Mononuclear cell (primary cell): Measurements from ENCODE around the gene TBX10. TPM values are rescaled to one million over a fixed set of nuclear protein-coding genes. Genes with fewer than 3 reads are reported as not detected.
"Not testable (repeated sequence)": the region's sequence is repeated elsewhere in the genome, so short reads cannot be mapped to it uniquely, and the experiment has no call there.

Experiments used
- H3K27me3 ChIP-seq: 2 replicates; pipeline ENCODE4 v1.6.0; 2011; ENCODE audit warnings: low read length, control low read depth; ENCODE audit not compliant: insufficient read depth
- H3K4me1 ChIP-seq: 2 replicates; pipeline ENCODE4 v1.5.1; 2011; ENCODE audit warnings: mild to moderate bottlenecking, low read length, control low read depth; ENCODE audit not compliant: insufficient read depth
- H3K4me3 ChIP-seq: 2 replicates; pipeline ENCODE4 v1.5.1; 2011; ENCODE audit warnings: mild to moderate bottlenecking, low read length, moderate library complexity
- H3K9me3 ChIP-seq: 2 replicates; pipeline ENCODE4 v1.5.1; 2011; ENCODE audit warnings: low read depth, mild to moderate bottlenecking, control low read depth, low read length
- total RNA-seq: library from RNA; depleted of rRNA; stranded (reverse); fragments of >200 nt; gene quantifications from one replicate; pipeline ENCODE4 v1.2.3, GENCODE V29; 2012

The TBX10 gene
- total RNA-seq, 1 donor, result not detected

DNA sequence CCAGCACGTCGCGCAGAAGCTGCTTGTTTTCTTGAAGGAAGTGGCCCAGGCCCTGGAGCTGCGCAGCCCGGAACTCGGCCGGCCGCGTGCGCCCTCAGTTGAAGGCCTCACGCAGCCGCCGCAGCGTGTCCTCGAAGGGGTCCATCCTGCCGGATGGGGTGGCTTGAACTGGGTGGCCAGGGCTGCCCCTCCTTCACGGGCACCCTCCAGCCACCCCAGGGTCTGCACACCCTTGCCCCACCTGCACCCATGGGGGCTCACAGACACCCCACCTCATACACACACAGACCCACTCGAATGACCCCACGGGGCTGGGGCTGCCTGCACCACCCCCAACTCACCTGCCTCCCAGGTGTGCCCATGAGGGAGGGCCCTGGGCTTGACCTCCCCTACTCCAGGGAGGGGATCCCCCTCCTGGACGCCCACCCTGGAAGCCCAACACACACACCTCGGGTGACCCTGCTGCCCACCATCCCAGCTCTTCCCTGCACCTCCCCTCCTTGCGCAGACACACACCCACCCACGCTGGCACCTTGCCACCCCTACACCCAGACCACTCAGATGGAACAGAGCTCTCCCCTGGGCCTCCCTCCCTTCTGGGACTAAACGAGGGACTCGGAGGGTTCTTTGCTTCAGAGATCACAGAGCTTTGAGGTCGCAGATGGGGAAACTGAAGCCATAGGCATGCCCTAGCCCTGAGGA lies 28.1 kb upstream of the TBX10 start:
- Histone ChIP-seq H3K4me3 (no peak overlapping the region), H3K27me3 (no peaks in the 10 kb centered on the region), H3K4me1 (no peaks in the 10 kb centered on the region)

DNA sequence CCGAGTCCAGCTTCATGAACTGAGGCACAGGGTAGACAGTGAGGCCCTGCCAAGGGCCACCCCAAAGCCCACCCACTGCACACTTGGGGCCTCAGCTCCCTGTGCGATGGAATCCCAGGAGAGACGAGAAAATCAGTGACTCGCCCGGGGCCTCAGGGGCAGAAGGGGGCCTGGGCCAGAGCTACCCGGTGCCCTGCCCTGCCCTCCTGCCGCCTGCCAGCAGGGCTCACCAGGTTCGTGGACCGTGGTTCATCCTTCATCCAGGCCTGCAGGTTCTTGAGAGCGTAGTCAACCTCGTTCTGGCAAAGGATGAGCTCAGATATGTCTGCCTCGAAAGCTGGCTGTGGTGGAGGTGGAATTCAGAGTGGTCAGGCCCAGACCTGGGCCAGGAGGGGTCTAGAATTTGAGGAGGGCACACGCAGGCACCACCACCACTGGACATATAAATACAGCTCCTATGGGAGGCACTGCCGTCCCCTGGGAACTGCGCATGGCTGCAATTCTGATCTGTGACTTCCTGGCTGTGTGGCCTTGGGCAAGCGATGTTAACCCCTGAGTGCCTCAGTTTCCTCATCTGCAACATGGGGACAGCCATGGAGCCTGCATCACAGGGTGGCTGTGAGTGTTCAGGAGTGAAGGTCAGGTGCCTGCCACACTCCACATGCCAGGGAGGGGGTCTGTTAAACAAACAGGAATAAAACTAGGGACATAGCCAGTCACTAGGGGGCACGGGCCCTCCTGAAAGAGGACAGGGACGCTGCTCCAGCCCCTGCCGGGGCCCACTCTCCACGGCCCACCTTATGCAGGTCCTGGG lies 27.3 kb upstream of the TBX10 start:
- Histone ChIP-seq H3K4me1 (no peaks in the 10 kb centered on the region), H3K27me3 (no peaks in the 10 kb centered on the region), H3K4me3 (no peak overlapping the region), H3K9me3 (no peaks in the 10 kb centered on the region)

More for the DNA sequence above, 28.1 kb upstream of the TBX10 start:
- no peaks in the 10 kb centered on the region for H3K9me3 ChIP-seq

- Histone ChIP-seq H3K27me3 (no peaks in the 10 kb centered on the region), H3K4me3 (no peak overlapping the region), H3K9me3 (no peaks in the 10 kb centered on the region), H3K4me1 (no peaks in the 10 kb centered on the region)
These were observed 26.7 kb upstream of the TBX10 start for GRCh38 chr11:67666303-67666645.

DNA sequence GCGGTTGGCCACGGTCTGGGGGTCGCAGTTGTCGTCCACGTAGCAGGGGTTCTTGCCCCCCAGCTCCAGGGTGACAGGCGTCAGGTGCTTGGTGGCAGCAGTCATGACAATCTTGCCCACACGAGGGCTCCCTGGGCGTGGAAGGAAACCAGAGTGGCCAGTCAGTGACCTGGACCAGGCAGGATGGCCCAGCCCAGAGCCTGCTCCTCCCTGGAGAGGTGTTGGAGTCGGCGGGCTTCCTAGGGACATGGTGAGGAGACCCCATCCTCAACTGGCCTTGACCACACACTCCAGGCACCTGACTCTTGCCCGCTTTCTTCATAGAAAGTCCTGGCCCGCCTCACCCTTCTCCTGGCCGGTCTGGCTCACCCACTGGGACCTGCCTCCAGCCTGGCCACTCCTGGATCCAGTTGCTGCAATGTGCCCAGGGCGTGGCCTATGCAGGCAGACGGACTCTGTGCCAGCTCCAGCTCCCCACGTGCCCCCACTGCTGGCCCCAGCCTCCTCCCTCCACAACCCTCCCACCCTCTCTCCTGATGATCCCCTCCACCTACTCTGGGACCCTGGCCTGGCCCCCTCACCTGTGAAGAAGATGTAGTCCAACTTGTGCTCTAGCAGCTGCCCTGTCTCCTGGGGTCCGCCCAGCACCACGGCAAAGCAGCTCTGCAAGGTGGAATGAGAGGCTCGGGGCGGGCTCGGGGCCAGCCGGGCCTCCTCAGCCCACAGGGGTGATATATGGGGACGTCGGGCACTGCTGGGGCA lies 26.2 kb upstream of the TBX10 start:
- no peaks in the 10 kb centered on the region for H3K9me3 ChIP-seq
- H3K4me1 ChIP-seq, result no peaks in the 10 kb centered on the region
- no peaks in the 10 kb centered on the region for H3K27me3 ChIP-seq
- no peak overlapping the region for H3K4me3 ChIP-seq

GRCh38 chr11:67664696-67665540 lies 25.4 kb upstream of the TBX10 start:
- no peaks in the 10 kb centered on the region for H3K9me3 ChIP-seq
- H3K4me3 ChIP-seq, result no peak overlapping the region
- H3K4me1 ChIP-seq, result no peaks in the 10 kb centered on the region
- H3K27me3 ChIP-seq, result no peaks in the 10 kb centered on the region

DNA sequence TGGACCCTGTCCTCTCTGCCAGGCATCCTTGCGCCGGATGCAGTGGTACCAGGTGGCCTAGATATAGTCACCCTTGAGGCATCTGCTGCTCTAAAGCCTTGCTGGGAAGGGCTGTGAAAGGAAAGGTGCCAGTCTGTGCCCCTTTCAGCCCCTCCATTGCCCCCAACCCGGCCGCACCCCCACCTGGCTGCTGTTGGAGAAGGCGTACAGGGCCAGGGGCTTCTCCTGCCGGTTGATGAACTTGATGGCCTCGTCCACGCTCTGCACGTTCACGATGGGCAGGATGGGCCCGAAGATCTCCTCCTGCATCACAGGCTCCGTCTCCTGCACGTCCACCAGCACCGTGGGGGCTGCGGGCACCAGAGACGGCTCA lies 24.6 kb upstream of the TBX10 start:
- Histone ChIP-seq H3K9me3 (no peaks in the 10 kb centered on the region), H3K4me1 (peaks cover 2% of the 10 kb centered on the region), H3K4me3 (no peak overlapping the region), H3K27me3 (no peaks in the 10 kb centered on the region)

DNA sequence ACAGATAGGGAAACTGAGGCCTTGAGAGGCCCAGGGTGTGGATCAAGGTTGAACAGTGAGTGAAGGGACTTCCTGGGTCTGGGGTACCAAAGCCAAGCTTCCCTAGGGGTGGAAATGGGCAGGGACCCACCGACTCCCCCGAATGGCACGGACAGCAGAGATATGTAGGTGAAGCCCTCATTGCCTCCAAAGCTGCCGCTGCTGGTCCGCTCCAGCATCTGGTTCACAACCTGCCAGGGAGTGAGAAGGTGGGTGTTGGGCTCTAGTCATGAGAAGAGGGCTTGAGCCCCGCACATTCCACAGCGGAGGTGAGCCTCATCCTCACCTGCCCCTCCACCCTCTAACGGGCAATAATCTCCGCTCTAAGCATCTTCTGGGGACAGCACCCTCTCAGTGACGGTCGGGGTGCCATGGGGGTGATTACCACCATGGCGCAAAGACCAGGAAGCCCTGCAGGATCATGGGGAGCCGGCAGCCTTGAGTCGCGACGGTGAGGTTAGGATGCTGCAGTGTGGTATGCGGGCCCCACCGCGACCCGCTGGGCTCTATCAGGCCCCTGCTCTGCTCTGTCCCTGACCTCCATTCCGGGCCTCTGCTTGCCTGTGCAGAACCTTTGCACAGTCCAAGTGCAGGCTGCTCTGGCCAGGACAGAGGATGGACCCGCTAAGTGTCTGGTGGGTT lies 24.1 kb upstream of the TBX10 start:
- peaks cover 3% of the 10 kb centered on the region for H3K4me1 ChIP-seq
- H3K4me3 ChIP-seq, result no peak overlapping the region
- H3K9me3 ChIP-seq, result no peaks in the 10 kb centered on the region
- no peaks in the 10 kb centered on the region for H3K27me3 ChIP-seq

DNA sequence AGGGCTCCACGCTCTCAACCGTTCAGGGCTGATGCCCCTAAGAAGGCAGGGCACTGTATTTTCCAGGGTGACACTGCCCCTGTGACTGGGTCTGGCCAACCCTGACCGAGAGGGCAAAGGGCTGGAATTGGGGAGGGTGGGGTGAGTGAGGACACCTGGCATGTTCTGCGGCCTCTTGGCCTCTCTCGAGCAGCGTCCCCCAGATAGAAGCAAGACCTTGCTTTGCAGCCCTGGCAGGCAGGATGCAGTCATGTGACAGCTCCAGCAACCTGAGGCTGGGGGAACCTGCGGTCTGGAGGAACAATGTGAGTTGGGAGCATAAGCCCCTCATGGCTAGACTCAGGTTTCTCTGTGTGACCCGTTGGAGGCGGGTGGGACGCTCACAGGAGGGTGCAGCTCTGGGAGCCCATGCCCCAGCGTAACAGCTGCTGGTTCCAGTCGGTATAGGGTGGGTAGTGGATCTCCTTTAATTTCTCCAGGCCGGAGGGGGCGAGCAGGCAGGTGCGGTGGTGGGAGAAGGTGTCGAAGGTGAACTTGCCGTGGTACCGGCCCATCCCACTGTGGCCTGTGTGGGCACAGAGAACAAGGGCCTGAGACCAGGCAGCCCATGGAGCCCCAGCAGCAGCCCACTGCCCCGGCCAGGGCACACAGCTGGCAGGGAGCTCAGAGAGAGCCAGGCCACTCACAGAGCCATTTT lies 23.4 kb upstream of the TBX10 start:
- H3K9me3 ChIP-seq, result no peaks in the 10 kb centered on the region
- H3K27me3 ChIP-seq, result no peaks in the 10 kb centered on the region
- peaks cover 3% of the 10 kb centered on the region for H3K4me1 ChIP-seq
- H3K4me3 ChIP-seq, result no peak overlapping the region

DNA sequence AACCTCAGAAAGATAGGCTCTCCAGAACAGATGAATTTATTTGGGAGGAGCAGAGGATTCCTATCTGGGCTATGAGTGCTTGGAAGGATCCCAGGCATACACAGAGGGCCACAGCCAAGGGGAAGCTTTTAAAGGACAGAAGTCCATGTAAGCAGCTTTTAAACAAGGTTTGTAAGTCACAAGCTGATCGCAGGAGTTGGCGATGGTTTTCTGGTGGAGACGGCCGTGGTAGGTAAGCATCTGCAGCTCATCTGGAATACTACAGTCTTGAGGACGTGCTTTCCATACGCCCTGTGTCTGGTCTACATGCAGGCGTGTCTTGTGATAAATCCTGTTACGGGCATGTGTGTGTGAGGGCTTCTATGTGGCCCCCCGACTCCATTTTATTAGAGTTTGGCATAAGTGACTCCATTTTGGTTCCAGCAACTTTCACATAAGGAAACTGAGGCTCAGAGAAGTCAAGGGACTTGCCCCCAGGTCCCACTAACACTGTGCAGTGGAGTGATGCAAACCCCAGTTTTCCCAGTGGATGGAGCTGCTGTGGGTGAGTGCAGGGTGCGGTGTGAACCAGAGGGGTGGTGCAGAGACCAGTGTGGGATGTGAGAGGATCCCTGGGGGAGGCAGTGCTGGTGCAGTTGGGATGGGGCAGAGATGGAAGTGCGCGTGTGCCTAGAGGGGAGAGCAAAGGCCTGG lies 22.7 kb upstream of the TBX10 start:
- H3K4me1 ChIP-seq, result peaks cover 3% of the 10 kb centered on the region
- no peak overlapping the region for H3K4me3 ChIP-seq
- no peaks in the 10 kb centered on the region for H3K27me3 ChIP-seq
- H3K9me3 ChIP-seq, result no peaks in the 10 kb centered on the region

GRCh38 chr11:67660752-67661151 lies 21.2 kb upstream of the TBX10 start:
- H3K9me3 ChIP-seq, H3K27me3 ChIP-seq, H3K4me3 ChIP-seq, H3K4me1 ChIP-seq: not testable (repeated sequence)

- not testable (repeated sequence) for H3K4me3 ChIP-seq, H3K4me1 ChIP-seq, H3K9me3 ChIP-seq, H3K27me3 ChIP-seq
These were observed 20.1 kb upstream of the TBX10 start for GRCh38 chr11:67659651-67660165.

GRCh38 chr11:67657300-67657699 lies 17.7 kb upstream of the TBX10 start:
- H3K9me3 ChIP-seq, result peaks cover 8% of the 10 kb centered on the region
- no peak overlapping the region for H3K4me3 ChIP-seq
- peaks cover 3% of the 10 kb centered on the region for H3K4me1 ChIP-seq
- H3K27me3 ChIP-seq, result no peaks in the 10 kb centered on the region

DNA sequence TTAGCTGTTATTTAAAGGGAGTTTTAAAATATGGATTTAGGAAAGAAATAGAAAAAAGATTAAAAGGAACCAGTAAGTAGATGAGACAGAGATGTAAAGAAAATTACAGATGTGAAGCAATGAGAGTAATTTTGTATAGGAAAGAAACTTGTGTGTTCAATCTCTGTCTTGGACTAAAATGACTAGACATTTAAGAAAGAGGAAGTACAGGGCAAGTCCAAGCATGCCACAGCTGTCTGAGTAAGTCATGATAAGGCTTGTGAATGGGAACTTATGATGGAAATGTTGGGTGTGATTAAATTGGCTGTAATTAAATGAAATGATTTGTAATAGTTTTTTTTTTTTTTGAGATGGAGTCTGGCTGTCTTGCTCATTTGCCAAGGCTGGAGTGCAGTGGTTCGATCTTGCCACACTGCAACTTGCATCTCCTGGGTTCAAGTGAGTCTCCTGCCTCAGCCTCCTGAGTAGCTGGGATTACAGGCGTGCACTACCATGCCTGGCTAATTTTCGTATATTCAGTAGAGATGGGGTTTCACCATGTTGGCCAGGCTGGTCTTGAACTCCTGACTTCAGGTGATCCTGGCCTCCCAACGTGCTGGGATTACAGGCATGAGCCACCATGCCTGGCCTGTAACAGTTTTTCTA lies 16.8 kb upstream of the TBX10 start:
- no peak overlapping the region for H3K4me3 ChIP-seq
- peaks cover 3% of the 10 kb centered on the region for H3K4me1 ChIP-seq
- H3K9me3 ChIP-seq, result peaks cover 8% of the 10 kb centered on the region
- no peaks in the 10 kb centered on the region for H3K27me3 ChIP-seq
